ENCODE measurements around the gene NPFF. TPM values are rescaled to one million over a fixed set of nuclear protein-coding genes. Genes with fewer than 3 reads are reported as not detected.

NPFF gene
- total RNA-seq, 4 donors from 2014 or later = not detected

DNA sequence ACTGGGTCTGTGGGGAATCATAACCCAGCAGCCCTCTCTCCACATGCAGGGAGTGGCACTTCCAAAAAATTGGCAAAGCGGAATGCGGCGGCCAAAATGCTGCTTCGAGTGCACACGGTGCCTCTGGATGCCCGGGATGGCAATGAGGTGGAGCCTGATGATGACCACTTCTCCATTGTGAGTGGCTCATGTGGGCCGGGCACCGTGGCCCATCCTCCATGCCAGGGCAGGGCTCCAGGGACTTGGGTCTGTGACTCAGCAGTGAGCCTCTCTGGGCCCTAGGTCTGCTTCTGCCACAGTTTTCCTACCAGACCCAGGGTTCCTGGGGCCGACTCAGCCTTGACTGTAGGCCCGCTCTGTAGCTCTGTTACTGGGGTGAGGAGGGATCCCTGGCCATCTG is 2.2 kb downstream of the NPFF start:
- TF ChIP-seq, protein P1, sequence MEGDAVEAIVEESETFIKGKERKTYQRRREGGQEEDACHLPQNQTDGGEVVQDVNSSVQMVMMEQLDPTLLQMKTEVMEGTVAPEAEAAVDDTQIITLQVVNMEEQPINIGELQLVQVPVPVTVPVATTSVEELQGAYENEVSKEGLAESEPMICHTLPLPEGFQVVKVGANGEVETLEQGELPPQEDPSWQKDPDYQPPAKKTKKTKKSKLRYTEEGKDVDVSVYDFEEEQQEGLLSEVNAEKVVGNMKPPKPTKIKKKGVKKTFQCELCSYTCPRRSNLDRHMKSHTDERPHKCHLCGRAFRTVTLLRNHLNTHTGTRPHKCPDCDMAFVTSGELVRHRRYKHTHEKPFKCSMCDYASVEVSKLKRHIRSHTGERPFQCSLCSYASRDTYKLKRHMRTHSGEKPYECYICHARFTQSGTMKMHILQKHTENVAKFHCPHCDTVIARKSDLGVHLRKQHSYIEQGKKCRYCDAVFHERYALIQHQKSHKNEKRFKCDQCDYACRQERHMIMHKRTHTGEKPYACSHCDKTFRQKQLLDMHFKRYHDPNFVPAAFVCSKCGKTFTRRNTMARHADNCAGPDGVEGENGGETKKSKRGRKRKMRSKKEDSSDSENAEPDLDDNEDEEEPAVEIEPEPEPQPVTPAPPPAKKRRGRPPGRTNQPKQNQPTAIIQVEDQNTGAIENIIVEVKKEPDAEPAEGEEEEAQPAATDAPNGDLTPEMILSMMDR (IDR thresholded peaks at IDR 0.05) = no peak
- ATAC-seq (ENCODE audit: low FRiP score) = no peak
- no peak for DNase-seq (ENCODE audit: low spot score)

DNA sequence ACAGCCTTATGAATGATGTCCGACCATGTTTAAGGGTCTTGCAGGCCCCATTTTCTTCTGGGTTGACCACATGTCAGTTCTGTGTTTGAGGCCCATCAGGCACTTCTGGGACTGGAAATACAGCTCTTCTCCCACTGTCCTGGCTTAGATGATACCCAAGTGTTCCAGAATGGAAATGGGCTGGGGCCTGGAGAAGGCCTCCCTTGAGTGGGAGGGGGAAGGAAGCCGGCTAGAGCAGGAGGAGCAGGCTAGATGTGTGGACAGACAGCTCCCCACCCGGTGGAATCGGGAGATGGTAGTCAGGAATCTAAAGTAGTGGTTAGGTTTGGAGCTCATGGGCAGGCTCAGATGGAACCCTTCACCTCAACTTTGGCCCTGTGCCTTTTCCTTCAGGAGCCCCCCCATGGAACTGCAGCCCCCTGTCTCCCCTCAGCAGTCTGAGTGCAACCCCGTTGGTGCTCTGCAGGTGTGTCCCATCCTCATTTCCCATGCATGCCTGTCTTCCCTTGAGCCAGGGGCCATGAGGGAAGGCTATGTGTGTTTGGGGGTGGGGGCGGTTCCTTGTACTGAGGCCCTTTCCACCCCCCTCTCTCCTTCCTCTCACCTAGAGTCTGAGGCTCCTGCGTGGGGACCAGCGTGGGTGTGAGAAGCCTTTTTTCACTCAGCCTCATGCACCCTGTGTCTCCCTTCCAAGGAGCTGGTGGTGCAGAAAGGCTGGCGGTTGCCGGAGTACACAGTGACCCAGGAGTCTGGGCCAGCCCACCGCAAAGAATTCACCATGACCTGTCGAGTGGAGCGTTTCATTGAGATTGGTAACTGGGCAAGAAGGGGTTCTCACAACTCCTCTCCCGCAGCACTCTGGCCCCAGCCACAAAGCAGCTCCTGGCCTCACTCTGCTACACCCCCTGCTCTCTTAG is 3.0 kb downstream of the NPFF start:
- TF ChIP-seq, protein P1 (IDR thresholded peaks at IDR 0.05) = no peak
- no peak for DNase-seq (ENCODE audit: low spot score)

DNA sequence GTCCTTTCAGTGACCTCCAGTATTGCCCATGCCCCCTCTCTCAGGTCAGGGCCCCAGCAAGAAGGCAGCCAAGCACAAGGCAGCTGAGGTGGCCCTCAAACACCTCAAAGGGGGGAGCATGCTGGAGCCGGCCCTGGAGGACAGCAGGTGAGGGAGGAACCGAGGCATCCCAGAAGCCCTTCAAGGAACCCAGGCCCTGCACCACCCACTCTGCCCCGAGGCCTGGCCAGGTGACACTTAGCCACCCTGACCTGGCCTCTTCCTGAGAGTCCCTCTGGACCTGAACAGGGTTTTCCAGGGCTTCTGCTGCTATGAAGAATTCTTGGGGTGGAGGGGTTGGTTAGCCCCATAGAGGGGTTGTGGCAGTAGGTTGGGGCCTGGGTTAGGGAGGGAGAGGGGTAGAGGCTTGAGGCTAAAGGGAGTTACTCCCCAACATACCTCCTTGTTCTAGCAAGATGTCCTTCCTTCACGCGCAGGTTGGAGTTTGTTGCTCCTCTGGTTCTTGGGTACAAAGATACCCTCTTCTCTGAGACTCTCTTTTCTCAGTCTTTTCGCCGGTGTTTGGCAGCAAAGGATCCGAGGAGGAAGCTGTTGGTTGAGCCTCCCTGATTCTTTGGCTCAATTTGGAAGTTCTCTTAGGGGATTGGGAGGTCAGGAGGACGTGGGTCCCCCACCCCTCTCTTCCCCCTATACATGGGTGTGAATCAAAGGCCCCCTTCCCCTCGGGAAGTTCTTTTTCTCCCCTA is 4.1 kb downstream of the NPFF start:
- DNase-seq (ENCODE audit: low spot score) = no peak
- TF ChIP-seq, protein P1 (IDR thresholded peaks at IDR 0.05) = no peak

More for the DNA sequence above, 3.0 kb downstream of the NPFF start:
- ATAC-seq (ENCODE audit: low FRiP score) = no peak

DNA sequence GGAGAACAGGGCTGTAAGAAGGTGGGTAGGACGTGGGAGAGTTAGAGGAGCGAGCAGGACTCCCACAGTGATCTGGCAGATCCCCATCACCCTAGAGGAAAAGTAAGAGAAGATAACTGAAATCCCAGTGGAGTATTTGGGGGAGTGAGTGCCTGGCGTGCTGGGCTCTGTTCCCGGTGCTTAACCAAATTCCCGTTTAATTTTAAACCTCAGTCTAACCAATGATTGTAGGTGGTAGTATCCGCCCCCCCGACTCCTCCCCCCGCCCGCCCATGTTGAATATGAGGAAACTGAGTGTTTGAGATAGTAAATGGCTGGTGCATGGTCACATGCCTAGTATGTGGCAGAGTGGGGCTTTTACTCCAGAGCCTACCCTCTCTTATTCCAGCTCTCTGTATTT is 5.0 kb downstream of the NPFF start:
- ATAC-seq (ENCODE audit: low FRiP score) = no peak
- DNase-seq (ENCODE audit: low spot score) = no peak

More for the DNA sequence above, 4.1 kb downstream of the NPFF start:
- no peak for ATAC-seq (ENCODE audit: low FRiP score)

DNA sequence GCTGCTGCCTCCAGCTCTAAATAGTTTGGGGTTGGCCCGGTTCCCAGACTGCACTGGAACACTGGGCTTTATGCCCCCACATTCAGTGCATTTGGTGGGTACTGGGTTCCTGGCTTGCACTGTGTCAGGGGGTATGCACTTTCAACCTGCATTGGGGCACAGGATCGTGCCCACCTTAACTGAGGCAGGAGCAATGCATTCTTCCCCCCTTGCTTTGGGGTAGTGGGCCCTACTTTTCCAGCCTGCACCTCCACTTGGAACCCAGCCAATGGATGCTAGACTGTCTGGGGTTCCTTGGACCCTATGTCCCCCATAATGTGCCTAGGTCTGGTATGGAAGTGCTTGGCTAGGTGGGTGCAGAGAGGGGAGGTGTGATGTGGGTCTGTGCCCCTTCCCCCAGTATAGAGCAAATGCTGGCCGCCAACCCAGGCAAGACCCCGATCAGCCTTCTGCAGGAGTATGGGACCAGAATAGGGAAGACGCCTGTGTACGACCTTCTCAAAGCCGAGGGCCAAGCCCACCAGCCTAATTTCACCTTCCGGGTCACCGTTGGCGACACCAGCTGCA is 5.6 kb downstream of the NPFF start:
- ATAC-seq (ENCODE audit: low FRiP score) (no peak), DNase-seq (ENCODE audit: low spot score) (no peak)
- TF ChIP-seq, protein P1 (IDR thresholded peaks at IDR 0.05) = no peak

More for the DNA sequence above, 5.0 kb downstream of the NPFF start:
- TF ChIP-seq, protein P1 (IDR thresholded peaks at IDR 0.05) = no peak

DNA sequence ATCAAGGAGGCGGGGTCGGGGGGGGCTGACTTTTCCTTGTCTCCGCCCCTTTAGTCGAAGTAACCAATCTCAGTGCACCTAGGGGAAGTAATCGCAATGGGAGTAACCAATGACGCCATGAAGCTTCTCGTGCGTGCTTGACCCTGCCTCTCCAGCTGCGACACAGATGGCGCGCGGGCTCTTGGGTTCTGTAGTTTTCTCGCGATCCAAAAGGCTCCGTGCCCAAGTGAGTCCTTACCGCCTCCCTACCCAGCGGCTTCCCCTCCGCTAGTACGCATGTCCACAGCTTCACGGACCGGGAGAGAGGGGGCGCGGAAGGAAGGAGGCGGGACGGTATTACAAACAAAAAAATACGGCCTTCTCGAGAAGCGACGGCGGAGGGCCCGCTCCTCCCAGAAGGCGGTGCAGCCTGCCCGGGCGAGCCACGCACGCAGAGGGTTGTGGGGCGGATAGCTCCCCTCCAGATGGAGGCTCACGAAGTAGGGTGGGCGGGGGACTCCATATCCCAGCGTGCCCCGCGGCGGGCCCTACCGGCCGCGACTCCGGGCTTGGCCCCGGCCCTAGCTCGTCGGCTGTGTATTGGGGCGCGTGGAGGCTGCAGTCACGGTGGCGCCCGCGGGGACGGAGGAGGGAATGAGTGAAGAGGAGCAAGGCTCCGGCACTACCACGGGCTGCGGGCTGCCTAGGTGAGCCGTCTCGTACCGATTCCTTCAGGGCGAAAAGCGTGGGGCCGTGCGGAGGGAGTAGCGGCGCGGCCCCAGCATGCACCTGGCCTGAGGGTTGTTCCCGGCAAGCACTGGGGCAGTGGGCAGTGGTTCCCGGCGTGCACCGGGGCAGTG is 6.3 kb downstream of the NPFF start, which contains the start of gene TARBP2:
TARBP2 (plus strand) TSS at position 508 of the 839 bp plus-strand sequence; CDS start at position 634, 126 bp downstream.
- peak; percentile 78 for ATAC-seq (ENCODE audit: low FRiP score)
- peak; percentile 91 for DNase-seq (ENCODE audit: low spot score)
- TF ChIP-seq, protein P1 (IDR thresholded peaks at IDR 0.05) = no peak
